ENCODE data around the gene WASF3.

WASF3 gene

DNA sequence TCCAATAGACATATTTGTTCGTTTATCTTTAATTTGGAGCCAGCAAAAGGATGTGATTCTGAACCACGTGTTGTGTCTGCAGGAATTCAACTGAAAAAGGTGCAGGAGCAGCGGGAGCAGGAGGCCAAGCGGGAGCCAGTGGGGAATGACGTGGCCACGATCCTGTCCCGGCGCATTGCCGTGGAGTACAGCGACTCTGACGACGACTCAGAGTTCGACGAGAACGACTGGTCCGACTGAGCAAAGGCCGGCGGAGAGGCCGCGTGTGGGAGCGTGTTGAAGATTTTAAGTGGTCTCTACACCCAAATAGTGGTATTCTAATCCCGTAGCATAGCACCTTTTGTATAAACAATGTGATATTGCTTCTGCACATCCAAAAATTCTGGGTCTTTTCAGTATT is 128.1 kb downstream of the WASF3 start:
- no peak for DNase-seq

DNA sequence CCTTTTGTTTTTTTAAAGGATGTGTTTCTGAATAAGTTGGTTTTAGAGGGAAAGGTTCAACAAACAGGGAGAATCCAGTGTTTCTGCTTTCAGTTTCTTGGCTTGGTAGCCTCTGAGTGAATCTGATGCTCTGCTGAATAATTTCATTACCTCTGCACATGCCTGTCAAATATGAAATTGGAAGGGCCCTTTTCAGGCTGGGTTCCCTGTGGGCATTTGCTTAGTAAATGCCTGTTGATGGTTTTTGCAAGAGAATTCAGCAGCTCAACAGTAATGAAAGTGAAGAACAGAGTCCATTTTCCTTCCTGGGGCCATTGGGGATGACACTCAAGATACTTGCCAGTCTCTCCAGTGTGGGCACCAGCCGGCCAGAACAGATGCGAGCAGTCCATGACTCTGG is 128.8 kb downstream of the WASF3 start:
- no peak for DNase-seq

DNA sequence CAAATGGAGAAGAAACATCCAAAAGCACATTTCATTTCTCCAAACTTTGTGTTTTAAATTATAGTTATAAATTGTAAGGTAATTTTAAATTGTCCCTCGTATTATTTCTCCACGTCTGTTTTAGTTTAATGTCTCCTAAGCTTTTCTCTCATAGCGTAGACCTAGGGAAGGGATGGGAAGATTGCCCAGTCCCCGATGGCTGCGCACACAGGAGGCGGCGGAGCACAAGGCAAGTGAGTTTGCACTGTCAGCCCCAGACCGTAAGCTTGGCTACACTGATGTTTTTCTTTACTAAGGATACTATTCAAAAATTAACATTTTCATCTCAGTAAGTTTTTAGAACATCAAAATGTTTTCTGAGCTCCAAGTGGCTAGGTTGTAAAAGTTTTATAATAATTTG is 130.8 kb downstream of the WASF3 start:
- no peak for DNase-seq

DNA sequence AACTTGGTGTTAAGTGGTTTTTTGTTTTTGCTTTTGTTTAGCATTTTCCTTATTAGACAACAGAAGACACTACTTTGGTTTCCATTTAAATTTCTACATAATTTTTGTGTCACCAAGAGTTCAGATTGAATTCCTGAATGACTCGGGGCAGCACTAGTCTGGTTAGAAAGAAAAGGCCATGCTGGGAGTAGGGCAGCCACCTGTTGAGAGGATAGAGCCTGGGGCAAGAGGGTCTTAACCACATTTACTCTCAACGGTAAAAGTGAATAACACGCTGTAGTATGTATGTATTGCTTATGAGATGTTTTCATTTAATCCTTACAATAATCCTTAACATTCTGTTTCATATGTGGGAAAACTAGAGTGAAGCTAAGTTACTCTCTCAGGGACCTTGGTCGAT is 131.5 kb downstream of the WASF3 start:
- no peak for DNase-seq

DNA sequence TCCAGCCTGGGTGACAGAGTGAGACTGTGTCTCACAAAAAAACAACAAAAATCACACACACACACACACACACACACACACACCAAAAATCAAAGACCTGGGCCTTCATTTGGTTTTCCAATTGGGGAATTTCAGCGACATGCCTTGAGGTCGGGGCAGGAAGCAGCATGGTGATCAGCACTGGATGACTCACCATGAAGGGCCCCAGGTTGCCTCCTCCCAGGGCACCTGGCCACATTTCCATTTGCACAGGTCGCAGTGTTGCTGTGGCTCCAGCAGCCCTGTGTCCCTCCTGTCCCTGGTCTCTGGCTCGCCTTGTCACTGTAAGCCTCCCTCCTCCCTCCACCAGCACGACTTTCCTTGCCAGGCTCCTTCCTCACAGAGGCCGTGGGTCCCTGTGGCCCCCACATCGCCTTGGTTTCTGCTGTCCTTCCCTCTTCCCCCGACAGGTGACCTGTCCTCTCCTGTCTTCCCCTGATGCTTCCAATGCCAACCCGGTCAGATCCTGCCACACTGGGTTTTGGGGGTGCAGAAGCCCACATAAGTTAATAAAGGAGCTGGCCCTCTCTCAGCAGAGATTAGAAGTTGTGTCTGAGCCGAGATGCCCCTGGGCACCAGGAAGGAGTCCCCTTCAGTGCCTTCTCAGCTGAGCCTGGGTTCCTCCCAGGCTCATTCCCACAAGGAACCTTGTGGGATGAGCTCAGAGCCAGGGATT is 136.4 kb downstream of the WASF3 start:
- no peak for DNase-seq

DNA sequence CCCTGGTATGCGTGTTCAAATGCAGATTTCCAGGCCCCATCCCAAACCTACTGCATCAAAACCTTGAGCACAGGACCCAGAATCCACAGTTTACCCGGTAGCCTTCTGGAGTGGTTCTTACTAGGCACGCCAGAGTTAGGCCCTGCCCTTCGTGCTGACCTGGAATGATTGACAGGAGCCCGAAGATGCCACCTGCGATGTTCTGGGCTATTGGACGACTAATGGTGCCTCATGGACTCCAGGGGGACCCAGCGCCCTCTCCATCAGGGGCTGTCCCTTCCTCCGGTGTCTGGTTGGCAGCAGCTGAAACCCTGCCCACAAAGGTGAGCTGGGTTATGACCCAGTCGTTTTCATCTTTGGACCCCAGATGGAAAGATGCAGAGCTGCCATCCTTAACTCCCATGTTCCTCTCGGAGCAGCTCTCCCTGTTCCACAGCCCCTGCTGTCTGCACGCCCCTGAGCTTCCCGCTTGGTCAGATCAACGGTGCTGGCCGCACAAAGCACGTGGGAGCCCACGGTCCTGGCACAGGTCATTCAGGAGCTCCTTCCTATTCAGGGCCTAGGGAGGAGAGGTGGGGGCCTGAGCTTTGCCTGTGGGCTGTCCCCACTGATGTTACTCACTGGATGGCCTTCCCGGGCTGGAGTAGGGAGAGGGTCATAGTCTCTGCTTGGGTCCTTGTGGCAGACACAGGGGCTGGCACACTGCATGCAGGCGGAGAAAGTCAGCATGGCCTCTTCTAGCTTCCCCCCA is 137.3 kb downstream of the WASF3 start:
- no peak for DNase-seq

DNA sequence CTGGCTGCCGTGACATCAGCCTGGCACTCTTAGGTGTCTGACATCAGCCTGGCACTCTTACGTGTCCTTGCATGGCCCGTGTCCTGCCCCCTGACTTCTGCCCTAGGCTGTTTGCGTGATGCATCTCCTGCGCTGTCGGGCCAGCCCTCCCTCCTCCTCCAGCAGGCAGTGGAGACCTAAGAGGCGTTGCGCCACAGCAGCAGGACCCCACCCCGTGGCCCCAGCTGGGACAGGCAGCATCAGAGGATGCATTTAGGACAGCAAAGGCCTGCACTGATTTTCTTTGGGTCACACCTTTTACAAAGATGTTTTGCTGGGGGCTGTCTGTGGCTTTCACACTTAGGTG is 137.8 kb downstream of the WASF3 start:
- DNase-seq = no peak

DNA sequence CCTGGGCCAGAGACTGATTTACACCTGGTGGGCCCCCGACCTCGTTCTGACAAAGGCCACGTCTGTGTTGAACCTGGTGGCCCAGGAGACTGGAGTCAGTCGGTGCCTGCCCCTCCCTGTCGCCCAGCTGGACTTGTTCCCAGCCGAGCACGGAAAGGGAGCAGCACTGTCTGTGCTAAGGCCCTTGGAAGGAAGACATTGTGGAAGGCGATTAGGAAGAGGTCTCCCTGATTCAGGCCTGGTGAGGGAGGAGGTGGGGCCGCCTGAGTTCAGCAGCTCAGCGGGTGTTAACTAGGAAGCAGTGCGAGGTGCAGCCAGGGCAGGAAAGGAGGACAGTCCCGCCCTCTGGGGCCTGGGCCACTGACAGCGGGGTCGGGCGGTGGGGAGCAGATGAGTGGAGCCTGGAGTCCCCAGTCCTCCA is 138.4 kb downstream of the WASF3 start:
- no peak for DNase-seq

DNA sequence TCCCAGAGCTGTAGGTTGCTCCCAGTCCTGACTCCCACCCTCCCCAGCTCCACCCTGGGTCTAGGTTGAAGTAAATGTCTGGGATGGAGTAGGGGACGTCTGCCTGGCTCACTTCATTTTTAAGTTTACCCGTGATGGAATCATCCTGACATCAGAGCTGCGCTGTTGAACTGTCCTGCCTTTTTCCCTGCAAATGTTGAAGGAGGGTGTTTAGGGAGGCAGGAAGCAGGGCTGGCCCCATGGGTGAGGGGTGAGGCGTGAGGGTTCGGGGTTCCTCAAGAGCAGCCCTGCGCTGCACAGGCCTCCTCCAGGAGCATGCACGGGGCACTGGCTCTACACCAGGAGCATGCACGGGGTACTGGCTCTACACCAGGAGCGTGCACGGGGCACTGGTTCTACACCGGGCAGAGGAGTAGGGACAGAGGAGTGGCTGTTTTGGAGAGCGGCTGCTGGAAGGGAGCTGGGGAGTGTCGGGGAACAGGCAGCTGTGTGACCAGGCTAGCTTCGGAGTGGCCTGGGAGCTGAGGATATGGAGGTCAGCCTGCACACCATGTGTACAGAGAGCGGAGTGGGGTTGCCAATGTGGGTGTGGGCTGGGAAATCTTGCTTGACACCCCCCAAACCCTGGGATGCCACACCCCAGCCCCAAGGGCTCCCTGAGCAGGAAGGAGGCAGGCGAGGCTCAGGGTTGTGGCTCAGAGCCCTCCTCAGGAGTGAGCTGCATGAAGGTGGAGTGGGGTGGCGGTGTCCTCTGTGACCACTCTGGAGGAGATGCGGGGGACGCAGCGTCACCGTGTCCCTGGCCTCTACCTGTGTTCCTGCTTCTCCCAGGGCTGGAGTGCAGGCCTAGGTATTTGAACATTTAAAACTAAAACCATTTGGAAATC is 139.8 kb downstream of the WASF3 start:
- no peak for DNase-seq

DNA sequence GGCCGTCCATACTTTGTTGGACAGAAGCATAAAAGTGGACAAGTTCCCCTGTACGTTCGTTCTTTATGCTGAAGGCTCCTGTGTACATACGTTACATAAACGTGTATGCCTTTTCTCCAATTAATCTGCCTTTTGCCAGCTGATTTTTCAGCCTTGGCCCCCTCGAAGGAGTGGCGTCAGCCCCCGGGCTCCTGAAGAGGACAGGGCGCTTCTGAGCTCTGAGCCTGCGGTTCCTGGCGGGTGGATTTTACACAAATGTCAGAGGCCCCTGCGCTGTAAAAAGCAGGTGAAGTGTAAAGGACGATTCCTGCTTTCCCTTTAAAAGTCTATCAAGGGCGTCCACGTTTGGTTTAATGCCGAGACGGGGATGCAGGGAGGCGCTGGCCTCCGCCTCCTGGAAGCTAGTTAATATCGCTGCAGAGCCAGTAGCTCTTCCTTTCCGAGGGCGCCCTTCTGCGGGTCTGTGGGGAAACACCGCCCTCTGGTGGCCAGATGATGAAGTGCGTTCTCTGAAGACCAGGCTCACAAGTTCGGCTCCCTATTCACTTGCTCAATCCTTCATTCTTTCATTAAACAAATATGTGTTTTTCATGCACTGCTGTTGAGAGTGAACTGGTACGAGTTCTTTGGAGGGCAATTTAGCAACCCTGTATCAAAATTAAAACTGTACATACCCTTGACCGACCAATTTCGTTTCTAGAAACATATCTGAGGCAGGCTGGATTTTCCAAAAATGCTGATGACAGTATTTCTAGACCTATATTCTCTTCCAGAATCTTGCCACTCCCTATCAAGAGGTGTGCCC is 141.1 kb downstream of the WASF3 start:
- DNase-seq = peak; percentile 81

DNA sequence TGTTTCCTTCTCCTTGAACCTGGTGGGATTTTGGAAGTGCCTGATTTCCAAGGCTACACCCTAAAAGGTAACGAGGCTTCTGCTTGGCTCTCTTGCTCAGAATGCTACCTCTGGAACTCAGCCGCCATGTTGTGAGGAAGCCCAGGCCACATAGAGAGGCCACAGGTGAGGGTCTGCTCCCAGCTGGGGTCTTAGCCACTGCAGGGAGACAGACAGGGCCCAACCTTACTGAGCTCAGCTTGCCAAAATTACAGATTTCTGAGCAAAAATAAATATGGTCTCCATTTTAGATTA is 141.7 kb downstream of the WASF3 start:
- DNase-seq = no peak

DNA sequence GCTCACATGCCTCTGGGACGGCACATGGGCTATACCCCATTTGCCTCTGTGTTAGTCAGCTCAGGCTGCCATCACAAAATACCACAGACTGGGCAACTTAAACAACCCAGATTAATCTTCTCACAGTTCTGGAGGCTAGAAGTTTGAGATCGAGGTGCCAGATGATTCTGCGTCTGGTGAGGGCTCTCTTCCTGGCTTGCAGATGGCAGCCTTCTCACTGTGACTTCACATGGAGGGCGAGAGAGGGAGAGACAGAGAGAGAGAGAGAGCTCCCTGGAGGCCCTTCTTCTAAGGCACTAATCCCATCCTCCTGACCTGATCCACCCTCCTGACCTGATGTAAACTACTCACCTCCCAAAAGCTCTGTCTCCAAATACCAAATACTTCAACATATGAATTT is 148.1 kb downstream of the WASF3 start:
- no peak for DNase-seq

DNA sequence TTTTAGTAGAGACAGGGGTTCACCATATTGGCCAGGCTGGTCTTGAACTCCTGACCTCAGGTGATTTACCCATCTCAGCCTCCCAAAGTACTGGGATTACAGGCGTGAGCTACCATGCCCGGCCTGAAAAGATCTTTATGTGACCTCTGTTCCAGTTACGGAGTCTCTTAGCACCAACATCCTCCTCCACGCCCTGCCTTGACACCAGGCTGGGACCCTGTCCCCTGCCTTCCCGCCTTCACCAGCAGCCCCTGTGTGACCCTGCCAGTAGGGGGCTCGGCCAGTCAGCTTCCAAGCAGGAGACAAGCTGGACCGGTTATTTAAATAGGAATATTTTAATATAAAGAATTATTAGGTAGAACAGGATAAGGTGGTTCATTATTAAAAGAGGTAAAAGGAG is 148.9 kb downstream of the WASF3 start:
- DNase-seq = no peak

DNA sequence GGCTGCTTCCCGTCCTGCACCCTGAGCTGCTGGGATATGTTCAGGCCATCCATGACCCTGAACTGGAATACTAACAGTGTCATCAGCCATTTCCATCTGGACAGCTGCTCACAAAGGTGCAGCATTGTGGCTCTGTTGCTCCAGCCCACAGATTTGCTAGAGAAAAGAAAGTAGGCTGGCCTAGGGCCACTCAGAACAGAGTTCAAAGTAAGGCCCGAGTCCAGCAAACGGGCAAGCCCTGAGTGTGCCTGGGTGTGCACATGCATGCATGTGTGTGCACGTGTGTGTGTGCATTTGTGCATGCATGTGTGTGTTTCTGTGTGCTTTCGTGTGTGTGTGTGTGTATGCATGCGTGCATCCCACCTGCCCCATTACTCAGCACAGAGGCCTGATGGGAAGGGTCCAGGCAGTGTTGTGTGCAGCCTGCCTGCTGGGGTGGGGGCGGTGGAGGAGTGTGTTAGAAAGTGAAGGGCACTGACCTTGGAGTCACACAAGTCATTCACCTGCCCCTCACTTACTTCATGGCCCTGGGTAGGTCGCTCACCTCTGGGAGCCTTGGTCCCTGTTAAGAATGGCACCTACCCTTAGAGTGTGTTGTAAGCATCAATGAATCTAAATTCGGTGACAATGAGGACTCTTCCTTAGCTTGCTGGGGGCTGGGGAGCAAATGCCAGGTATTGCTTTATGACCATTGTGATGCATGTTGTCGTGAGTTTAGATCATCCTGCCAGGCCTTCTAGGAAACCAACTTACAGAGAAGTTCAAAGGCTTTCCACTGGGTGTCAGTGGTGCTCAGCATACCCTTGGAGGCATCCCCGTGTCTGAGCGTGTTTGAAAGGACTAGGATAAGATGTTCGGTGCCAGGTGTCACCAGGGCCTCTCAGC is 149.9 kb downstream of the WASF3 start:
- DNase-seq = peak; percentile 36

DNA sequence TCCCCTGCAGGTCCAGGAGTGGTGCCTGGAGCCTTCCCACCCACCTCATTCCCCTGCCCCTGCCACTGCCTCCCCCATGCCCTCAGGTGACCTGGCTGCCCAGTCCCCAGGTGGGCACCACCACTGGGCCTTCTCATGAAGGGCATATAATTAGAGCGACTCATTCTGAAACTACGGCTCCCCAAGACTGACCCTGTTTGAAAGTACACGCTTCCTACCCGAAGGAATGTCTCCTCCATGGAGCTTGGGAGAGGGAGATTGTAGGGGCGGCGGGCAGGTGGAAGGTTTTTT is 150.5 kb downstream of the WASF3 start:
- DNase-seq = no peak

DNA sequence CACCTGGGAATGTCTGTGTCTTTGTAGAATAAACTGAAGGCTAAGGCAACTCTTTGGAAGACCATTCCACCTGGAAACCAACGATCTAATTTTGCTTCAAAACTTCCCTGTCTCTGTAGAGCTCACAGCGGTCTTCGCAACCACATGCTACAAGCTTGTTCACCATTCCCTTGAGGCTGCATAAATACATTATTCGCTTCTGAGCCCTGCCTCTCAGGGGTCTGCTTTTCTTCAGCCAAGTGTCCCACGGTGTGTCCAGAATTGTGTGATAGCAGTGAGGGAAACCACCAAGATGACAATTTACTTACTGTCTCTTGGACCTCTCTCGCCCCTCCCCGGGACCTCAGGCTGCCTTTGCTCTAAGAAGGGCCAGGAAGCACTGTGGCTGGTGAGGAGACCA is 152.0 kb downstream of the WASF3 start:
- no peak for DNase-seq

DNA sequence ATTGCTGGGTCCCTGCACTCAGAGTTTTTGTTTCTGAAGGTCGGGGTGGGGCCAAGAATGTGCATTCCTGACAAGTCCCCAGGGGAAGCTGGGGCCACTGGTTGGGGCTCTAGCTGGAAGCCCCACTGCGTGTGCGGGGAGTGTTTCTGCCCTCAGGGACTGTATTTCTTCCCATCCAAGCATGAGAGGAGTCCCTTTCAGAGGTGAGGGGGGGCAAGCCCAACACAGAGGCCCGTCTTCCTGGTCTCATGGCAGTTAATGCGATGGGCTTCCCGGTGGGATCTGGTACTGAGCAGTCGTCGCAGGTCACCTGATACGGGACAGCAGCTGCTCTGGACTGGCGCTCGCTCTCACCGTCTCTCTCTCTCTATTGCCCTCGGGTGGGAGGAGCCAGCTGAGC is 152.7 kb downstream of the WASF3 start:
- DNase-seq = no peak

DNA sequence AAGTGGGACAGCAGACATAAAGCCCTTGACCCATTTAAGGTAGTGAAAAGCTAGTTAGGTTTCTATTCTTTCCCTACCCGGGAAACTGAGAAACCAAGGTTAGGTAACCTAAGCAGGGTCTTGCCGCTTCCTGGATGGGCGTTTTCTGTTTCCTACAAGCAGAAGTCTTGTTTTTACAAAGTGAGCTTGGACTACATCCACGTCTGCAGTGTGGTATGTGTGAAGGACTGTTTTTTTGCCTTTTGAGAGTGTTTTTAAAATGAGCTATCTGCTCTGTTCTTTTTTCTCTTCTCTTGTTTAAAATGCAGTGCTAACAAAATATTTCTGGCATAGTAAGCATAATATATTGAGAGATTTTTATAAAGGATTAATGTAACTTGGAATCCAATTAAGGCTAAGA is 153.7 kb downstream of the WASF3 start:
- no peak for DNase-seq

DNA sequence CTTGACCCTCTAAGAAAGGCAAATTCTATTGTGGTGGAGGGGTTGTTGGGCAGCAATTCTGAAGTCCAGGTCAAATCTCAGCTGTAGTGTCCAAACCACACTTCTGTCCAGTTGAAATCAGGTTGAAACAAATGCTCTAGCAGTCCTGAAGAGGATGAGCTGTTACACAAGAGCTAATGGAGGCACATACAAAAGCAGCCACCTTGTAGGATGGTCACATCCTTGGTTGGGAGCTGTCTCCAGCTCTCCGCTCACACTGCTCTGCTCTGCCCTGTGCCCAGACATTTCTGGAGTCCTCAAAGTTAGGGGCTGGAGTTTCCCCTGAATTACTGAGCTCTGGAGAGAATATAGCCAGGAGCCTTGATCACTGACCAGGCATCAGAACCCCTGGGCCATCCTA is 155.9 kb downstream of the WASF3 start:
- no peak for DNase-seq

DNA sequence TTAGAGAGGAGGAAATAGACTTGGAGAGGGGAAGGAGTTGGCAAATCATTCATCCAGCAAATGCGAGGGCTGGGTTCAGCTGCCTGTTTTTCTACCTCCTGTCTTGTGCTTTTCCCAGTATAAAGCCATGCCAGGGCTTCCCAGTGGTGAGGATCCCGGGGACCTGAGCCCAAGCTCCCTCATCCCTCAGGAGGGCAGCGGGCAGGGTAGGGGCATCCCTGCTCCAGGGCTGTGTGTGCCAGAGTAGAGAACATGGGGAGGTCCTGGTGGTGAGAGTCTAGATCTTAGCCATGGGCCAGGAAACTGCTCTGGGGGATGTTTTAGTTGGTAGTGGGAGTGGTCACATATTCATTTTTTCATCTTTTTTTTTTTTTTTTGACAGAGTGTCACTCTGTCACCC is 159.5 kb downstream of the WASF3 start:
- no peak for DNase-seq

DNA sequence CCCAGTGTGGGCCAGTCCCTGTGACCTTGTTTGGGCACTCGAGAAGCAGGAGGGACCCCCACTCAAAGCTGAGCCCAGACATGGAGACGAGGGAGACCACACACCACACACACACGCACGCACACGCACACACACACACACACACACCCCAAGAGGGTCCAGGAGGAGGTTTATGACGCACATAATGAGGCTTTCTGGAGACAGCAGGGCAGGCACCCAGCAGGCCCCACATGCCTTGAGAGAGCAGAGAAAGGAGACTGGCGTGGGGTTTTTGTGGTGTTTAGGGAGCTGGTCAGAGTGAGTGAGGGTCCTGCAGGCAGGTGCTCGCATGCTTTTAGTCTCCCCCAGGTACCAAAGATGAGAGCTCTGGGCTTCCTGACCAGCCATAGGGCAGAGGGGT is 160.7 kb downstream of the WASF3 start:
- no peak for DNase-seq

DNA sequence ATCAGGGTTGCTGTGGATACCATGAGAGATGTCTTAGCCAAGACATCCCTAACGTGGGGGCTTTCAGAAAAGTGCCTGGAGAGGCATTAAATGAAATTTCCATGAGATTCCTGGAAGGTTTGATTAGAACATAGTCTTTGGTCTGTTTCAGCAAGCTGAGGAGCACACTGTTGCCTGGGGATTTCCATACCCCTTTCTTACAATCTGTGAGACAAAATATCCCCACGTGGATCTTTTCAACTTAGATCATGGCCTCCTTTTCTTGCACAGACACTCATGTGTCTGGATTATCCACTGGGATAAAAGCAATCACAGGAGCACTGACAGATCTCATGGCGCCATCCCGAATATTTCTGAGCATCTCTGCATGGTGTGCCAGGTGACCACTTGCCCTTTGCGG is 161.4 kb downstream of the WASF3 start:
- DNase-seq = no peak
